ENCODE measurements around the gene C12orf42.

Gene C12orf42

DNA sequence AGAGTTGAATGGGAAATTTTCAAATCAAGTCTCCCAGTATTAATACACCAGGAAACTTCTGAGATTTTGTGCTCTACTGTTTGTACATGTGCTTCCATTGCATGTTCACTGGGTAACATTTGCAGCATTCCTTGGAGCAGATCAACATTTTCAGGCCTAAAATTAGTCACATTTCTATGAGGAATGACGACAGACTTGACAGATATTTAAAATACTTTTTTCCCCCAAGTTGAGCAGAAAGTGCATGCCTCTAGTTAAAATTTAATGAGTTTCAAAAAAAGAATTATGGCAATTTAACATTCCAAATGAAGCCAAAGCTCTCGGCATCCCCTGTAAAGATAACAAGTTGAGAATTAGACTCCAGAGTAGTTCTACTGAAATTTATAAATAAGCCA lies 72.3 kb downstream of the C12orf42 start:
- no peak for DNase-seq (ENCODE audit: low read depth)

DNA sequence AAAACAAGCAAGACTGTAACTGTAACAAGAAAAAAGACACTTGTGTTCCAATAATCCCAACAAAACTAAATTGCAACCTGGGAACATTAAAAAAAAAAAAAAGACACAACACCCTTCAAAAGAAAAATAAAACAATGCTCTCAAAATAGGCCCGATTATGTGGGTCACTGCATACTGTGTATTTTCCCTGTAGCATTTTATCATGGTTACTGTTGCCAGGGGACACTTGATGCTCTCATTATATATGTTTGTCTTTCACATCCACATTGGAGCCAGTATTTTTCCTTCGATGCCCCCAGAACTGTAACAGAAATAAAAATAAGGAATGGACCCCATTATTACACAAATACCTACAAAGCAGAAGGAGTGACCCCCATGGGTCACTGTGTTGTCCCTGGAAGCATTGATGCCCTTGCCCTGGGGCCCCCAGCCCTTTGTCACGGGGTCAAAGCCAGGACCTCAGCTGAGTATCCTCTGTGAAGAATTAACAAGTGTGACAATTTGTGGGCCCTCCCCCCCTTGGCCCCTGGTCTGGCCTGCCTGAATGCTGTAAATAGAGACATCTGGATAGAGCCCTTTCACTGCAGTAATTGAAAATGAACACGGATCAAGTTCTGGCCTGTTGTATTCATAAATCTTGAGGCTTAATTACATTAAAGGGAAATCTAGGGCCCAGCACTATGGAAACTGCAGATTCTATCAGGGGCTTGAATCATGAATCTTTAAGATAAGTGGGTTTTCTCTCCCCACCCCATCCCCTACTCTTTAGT lies 72.8 kb downstream of the C12orf42 start:
- no peak for DNase-seq (ENCODE audit: low read depth)

GRCh38 chr12:103422328-103422727 lies 73.4 kb downstream of the C12orf42 start:
- DNase-seq (ENCODE audit: low read depth), result no peak

DNA sequence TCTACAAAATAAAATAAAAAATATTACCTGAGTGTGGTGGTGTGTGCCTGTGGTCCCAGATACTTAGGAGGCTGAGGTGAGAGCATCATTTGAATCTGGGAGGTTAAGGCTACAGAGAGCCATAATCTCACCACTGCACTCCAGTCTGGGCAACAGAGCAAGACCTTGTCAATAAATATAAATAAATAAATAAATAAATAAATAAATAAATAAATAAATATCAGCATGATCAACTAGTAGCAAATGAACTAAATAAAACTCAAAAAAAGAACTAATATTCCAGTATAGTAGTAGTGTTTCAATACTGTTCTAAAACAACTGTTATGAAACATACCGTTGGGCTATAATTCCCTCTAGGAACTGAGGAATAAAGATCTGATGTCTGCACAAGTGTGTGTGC lies 74.4 kb downstream of the C12orf42 start:
- DNase-seq (ENCODE audit: low read depth), result no peak

DNA sequence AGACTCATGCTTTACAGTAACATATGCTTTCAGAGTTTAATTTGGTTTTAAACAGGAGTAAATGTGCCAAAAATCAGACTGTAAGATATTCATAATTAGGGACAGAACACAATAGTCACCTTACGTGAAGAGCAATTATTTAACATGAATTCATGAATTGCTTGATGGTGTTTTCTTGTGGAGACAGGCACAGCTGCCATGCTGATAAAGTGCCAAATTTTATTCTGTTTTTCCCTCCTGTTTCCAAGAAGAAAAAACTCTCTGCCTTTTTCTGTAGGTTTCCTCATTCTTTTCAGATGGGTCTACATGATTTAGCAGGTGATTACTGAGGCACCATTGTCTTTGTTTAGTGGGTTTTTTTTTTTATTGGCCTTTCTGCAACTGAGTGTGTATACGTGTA lies 80.1 kb downstream of the C12orf42 start:
- DNase-seq (ENCODE audit: low read depth), result no peak

GRCh38 chr12:103401421-103401820 lies 94.3 kb downstream of the C12orf42 start:
- no peak for DNase-seq (ENCODE audit: low read depth)

GRCh38 chr12:103399986-103400385 lies 95.8 kb downstream of the C12orf42 start:
- DNase-seq (ENCODE audit: low read depth), result no peak

GRCh38 chr12:103397536-103397935 lies 98.2 kb downstream of the C12orf42 start:
- no peak for DNase-seq (ENCODE audit: low read depth)

- DNase-seq (ENCODE audit: low read depth), result no peak
Observed at GRCh38 chr12:103392722-103393121, 103.0 kb downstream of the C12orf42 start.

DNA sequence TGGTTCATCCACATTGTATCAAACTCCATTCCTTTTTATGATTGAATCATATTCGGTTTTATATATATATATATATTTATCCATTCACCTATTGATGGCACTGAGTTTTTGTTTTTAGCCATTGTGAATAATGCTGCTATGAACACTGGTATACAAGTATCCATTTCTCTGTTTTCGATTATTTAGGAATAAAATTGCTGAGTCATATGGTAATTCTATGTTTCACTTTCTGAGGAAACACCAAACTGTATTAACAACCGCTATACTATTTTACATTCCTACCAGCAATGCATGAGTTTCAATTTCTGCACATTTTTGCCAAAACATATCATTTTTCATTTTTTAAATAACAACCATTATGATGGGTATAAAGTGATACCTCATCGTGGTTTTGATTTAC lies 104.7 kb downstream of the C12orf42 start:
- DNase-seq (ENCODE audit: low read depth), result no peak

DNA sequence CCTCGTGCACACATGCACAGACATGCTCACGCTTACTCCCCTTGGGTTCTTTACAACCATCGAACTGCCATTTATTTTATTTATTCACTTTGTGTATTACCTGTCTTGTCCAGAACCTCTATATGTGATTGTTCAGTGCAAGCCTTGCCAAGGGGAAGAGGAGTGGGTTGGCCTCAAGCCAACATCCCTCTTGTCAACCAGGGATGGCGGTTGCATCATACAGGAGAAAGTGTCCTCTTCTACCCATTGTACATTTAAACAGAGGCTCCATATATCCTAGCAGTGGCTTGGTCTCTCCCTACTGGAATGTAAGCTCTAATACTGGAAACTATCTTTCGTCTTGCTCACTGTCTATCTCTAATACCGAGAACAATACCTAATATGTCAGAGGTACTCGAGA lies 108.4 kb downstream of the C12orf42 start:
- no peak for DNase-seq (ENCODE audit: low read depth)

DNA sequence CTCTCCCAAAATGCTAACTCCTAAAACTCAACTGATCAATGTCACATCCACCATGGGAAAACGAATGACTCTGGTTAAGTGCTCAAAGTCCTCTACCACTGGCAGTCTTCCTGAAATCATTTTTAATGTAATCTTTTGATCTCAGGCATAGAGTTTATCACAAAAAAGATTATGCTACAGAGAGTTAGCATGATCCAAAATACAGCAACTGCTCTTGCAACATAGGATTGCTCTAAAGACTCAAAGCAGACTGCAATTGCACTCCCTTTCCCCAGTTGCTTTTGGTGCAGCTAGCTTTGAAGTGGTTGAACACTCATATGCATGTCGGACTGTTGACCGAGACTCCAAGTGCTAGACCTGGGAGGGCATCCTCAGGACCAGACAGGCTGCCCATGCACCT lies 109.3 kb downstream of the C12orf42 start:
- no peak for DNase-seq (ENCODE audit: low read depth)

DNA sequence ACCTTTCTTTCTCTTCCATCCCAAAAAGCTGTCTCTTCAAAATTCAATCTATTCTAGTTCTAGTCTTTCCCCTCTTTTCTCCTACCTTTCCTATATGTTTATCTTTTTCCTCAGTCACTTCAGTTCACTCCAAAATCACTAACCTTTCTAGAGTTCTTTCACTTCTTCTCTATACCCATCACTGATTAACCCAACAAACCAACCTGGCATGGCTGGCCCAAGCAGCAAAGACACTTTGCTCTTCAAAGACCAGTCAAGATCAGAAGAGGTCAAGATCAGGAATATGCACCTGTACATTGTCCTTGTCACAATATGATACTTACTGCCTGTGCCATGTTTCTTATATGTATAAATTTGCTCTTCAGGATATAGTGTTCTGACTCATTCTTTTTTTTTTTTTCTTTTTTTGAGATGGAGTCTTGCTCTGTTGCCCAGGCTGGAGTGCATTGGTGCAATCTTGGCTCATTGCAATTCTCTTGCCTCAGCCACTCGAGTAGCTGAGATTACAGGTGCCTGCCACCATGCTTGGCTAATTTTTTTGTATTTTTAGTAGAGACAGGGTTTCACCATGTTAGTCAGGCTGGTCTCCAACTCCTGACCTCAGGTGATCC lies 112.9 kb downstream of the C12orf42 start:
- DNase-seq (ENCODE audit: low read depth), result no peak

DNA sequence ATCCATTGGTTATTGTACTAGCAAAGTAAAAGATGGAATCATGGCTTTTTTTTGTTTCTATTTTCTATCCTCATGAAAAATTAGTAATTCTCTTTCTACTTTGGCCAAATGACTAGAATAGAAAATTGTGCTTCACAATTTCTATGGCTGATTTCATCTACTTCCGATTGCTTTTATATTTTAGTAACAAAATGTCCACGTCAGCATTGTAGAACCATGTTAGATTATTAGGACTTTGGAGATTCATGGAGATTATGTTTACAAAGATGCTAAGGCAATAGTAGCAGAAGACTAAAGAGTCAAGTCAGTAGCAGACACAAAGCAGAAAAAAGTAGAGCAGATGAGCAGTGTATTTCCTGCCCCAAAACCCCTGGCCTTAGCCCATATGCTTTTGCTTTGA lies 113.6 kb downstream of the C12orf42 start:
- no peak for DNase-seq (ENCODE audit: low read depth)

DNA sequence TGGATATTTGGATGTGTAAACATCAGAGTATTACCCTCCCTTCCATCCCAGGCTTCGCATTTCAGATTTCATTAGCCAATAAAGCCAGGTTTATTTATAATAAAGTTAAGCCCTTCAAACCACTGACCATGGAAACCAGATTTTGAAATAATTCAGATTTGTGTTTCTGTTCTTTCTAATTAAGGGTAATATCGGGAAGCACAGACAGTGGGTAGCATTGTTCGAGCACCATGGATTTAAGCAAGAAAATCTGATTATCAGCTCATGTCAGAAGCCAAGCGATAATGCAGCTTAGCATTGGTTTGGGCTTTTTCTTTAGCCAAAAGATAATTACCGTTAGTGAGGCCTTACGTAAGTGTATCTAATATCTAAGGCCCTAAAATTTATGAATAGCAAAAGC lies 116.1 kb downstream of the C12orf42 start:
- no peak for DNase-seq (ENCODE audit: low read depth)

DNA sequence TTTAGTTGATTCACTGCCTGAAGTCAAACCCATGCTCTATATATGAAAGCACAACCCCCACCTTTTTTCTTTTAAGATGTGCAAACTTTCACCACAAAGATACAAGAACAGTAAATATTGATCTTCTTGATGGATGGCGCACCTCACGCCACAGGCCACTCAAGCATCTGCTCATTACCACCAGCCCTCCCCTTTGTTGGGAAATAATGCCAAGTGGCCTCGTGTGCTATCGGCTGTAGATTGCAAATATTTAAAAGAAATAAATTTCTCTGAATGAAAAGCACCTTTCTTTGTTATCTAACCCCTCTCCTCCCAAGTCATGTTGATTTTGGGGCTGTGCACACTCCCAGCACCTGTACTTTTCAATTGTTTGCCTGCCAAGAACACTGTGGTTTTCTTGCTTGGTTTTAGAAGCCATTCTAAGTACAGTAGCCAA lies 122.7 kb downstream of the C12orf42 start:
- DNase-seq (ENCODE audit: low read depth), result no peak

DNA sequence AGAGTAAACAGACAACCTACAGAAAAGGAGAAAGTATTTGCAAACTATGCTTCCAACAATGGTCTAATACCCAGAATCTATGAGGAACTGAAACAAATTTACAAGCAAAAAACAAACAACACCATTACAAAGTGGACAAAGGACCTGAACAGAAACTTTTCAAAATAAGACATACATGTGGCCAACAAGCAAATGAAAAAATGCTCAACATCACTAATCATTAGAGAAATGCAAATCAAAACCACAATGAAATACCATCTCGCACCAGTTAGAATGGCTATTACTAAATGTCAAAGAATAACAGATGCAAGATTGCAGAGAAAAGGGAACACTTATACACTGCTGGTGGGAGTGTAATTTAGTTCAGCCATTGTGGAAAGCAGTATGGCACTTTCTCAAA lies 125.8 kb downstream of the C12orf42 start:
- no peak for DNase-seq (ENCODE audit: low read depth)

DNA sequence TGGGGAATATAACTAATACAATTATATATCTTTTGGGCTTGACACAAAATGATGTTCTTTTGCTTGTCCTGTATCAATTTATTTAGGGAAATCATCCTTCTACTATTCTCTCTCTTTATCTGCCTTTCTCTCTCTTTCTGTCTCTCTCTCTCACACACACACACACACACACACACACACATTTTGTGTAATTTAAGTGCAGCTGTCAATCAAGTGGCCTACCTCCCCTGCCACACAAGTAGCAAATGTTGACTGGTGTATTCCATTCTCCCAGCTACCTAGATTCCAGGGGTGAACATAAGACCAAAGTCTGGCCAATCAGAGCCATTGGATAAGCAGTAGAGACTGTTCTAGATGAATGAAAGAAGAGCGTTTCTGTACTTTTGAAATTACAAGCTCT lies 127.6 kb downstream of the C12orf42 start:
- DNase-seq (ENCODE audit: low read depth), result no peak

GRCh38 chr12:103354403-103354802 lies 141.4 kb downstream of the C12orf42 start:
- no peak for DNase-seq (ENCODE audit: low read depth)

DNA sequence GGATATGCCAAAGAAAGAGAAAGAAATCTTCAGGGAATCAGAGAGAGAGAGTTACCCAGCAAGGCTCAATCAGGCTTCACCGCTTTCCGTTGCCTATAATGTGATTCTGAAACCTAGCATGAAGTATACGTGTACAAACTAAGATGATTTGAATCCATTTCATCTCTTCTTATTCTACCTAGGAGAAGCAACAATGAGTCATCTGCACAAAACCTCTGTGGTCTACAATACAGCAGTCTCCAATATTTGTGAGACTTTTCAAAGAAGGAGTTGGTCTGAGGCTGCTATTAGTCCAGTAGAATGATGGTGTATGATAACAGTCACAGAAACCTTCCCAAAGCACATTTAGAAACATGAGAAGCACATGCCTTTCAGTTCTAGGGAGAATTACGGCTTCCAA lies 141.9 kb downstream of the C12orf42 start:
- DNase-seq (ENCODE audit: low read depth), result no peak

DNA sequence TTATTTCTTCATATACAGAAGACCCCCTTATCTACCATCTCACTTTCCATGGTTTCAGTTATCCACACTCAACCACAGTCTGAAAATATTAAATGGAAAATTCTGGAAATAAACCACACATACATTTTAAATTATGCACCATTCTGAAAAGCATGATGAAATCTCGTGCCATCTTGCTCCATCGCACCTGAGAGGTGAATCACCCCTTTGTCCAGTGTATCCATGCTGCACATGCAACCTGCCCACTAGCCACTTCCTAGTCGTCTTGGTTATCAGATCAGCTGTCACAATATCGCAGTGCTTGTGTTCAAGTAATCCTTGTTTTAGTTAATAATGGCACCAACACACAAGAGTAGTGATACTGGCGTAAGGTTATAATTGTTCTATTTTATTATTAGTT lies 145.7 kb downstream of the C12orf42 start:
- no peak for DNase-seq (ENCODE audit: low read depth)

- no peak for DNase-seq (ENCODE audit: low read depth)
Observed at GRCh38 chr12:103348935-103349334, 146.8 kb downstream of the C12orf42 start.

- no peak for DNase-seq (ENCODE audit: low read depth)
Observed at GRCh38 chr12:103336940-103337339, 158.8 kb downstream of the C12orf42 start.

DNA sequence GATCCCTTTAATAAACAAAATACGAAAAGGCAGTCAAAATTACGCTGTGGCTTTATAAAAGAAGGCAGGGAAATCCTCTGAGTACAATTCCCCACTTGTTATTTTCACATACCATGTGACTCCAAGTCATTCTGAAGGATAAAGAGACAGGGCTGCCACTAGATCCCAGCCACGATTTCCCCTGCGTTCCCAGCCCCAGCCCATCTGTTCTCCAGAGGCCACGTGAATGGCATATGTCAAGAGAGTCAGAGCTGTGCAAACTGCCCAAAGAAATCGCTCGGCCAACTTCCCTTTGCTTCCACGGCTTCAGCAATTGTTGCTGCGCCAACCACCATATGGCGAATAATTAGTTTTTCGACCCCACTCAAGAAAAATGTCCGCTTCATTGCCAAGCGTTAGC lies 161.3 kb downstream of the C12orf42 start:
- no peak for DNase-seq (ENCODE audit: low read depth)
